Activated T-cell treated with anti-CD3 and anti-CD28 coated beads for 24 hours (primary cell): Measurements from ENCODE around the gene UROC1.
A peak's percentile ranks its signal among the peaks of the same experiment; 100 is the strongest.

Experiments used
- DNase-seq: peaks from one replicate; pipeline ENCODE4 v3.0.0-alpha.2; 2020; ENCODE audit warnings: low read depth

Gene UROC1

GRCh38 chr3:126530171-126531050, 12.8 kb upstream of the UROC1 start:
- DNase-seq: no peak

- no peak for DNase-seq
Observed at GRCh38 chr3:126529585-126530170, 12.1 kb upstream of the UROC1 start.

GRCh38 chr3:126528800-126529541, 11.4 kb upstream of the UROC1 start:
- DNase-seq: no peak

- DNase-seq: no peak
Observed at GRCh38 chr3:126528419-126528799, 10.8 kb upstream of the UROC1 start.

- DNase-seq: no peak
Observed at GRCh38 chr3:126527455-126528211, 10.1 kb upstream of the UROC1 start.

GRCh38 chr3:126527006-126527405, 9.4 kb upstream of the UROC1 start:
- DNase-seq: no peak

- no peak for DNase-seq
Observed at GRCh38 chr3:126526668-126527005, 9.1 kb upstream of the UROC1 start.

GRCh38 chr3:126525853-126526667, 8.5 kb upstream of the UROC1 start:
- DNase-seq: no peak

GRCh38 chr3:126525091-126525852, 7.7 kb upstream of the UROC1 start:
- DNase-seq: no peak

GRCh38 chr3:126524429-126524988, 6.9 kb upstream of the UROC1 start:
- DNase-seq: no peak

GRCh38 chr3:126523745-126524428, 6.3 kb upstream of the UROC1 start, which contains the start of gene CHST13:
Gene CHST13 (plus strand): TSS chr3:126524155. CDS start chr3:126524333, 178 bp downstream.
- no peak for DNase-seq

GRCh38 chr3:126522363-126522788, 4.8 kb upstream of the UROC1 start:
- peak; percentile 21 for DNase-seq

GRCh38 chr3:126521122-126521891, 3.7 kb upstream of the UROC1 start:
- no peak for DNase-seq

- no peak for DNase-seq
Observed at GRCh38 chr3:126519506-126520455, 2.2 kb upstream of the UROC1 start.

GRCh38 chr3:126518779-126519177, 1.2 kb upstream of the UROC1 start:
- no peak for DNase-seq

- no peak for DNase-seq
Observed at GRCh38 chr3:126517986-126518778, 609 bp upstream of the UROC1 start.

- no peak for DNase-seq
Observed at GRCh38 chr3:126516936-126517290, 660 bp downstream of the UROC1 start.
